K562 (cell line): Measurements from ENCODE around the gene IGF2BP3. TPM values are rescaled to one million over a fixed set of nuclear protein-coding genes. Genes with fewer than 3 reads are reported as not detected.

Source experiments
- ATAC-seq: fragments of 200-7000 bp; cut with Tn5 transposase; 3 replicates; pipeline ENCODE4 v1.9.1; 2020; ENCODE audit warnings: moderate library complexity
- BruUV-seq: library from RNA; stranded (reverse); fragments of 400-500 nt; replicated peaks from 2 replicates; lab custom pipeline; 2021; lab: Mats Ljungman, UMichigan
- CTCF ChIA-PET: fragments of 300-600 bp; formaldehyde crosslinking; extraction: SDS; loops from one replicate; lab custom pipeline; 2021; ENCODE audit warnings: low intra/inter-chr PET ratio; lab: Yijun Ruan, JAX
- POLR2A ChIA-PET: fragments of 300-600, 350-650 bp; sonication (Branson Sonifier 250); formaldehyde crosslinking; extraction: SDS; loops from one replicate; lab custom pipeline; 2021; ENCODE audit warnings: antibody characterized with exemption, inconsistent platforms; lab: Yijun Ruan, JAX
- DNase-seq, 4 experiments: peaks; one replicate each; pipeline versions ENCODE4 v3.0.0 to v3.0.0-alpha.2; 2011 to 2018; ENCODE audit warnings: low spot score in 3 of 4, mixed read lengths in 3 of 4; ENCODE audit errors: extremely low read depth in 1 of 4
- FAIRE-seq: peaks from 2 replicates; lab custom pipeline; 2011; peaks lifted over from hg19 to GRCh38; lab: Jason Lieb, UNC
- H2AFZ ChIP-seq: 2 replicates; pipeline ENCODE4 v1.6.0; 2011; ENCODE audit warnings: low read depth, low read length, control low read depth, inconsistent platforms
- H3K27ac ChIP-seq: fragments of 200-600 bp; 3 replicates; pipeline ENCODE4 v1.8.0; 2011; ENCODE audit warnings: low read depth, mild to moderate bottlenecking, control low read depth, inconsistent platforms, low read length, moderate library complexity, mixed read lengths; ENCODE audit errors: extremely low read depth
- H3K27me3 ChIP-seq, 2 experiments: fragments of 300-600 bp in 1 of 2; 2 replicates in 1 of 2; 3 replicates in 1 of 2; pipeline versions ENCODE4 v1.6.0 to v1.8.0; 2011; ENCODE audit warnings: inconsistent platforms in 2 of 2, low read length in 2 of 2, mild to moderate bottlenecking in 1 of 2, mixed read lengths in 1 of 2, moderate library complexity in 1 of 2; ENCODE audit not compliant: control insufficient read depth in 2 of 2, insufficient read depth in 2 of 2
- H3K36me3 ChIP-seq: fragments of 300-600 bp; 3 replicates; pipeline ENCODE4 v1.8.0; 2011; ENCODE audit warnings: mild to moderate bottlenecking, low read length, inconsistent platforms; ENCODE audit not compliant: control insufficient read depth, insufficient read depth
- H3K4me1 ChIP-seq, 2 experiments: fragments of 200-600 bp in 1 of 2; replicated peaks in 1 of 2; 2 replicates in 1 of 2; 3 replicates in 1 of 2; pipeline versions ENCODE4 v1.5.1 to v1.8.0; 2011; ENCODE audit warnings: inconsistent platforms in 2 of 2, low read length in 2 of 2, mild to moderate bottlenecking in 1 of 2, mixed read lengths in 1 of 2, moderate library complexity in 1 of 2; ENCODE audit not compliant: control insufficient read depth in 2 of 2, insufficient read depth in 2 of 2
- H3K4me2 ChIP-seq: 2 replicates; pipeline ENCODE4 v1.6.1; 2011; ENCODE audit warnings: low read length, control low read depth, inconsistent platforms, mixed read lengths; ENCODE audit not compliant: insufficient read depth
- H3K4me3 ChIP-seq: fragments of 200-600 bp; sonication (generic), shearing (Covaris generic); 2 replicates; pipeline ENCODE4 v1.5.1; 2016; ENCODE audit warnings: control low read depth, inconsistent platforms
- H3K79me2 ChIP-seq: fragments of 200-600 bp; 3 replicates; pipeline ENCODE4 v1.8.0; 2011; ENCODE audit warnings: low read length, inconsistent platforms; ENCODE audit not compliant: control insufficient read depth, insufficient read depth
- H3K9ac ChIP-seq, 2 experiments: 2 replicates each; pipeline versions ENCODE4 v1.6.0 to v1.6.1; 2011; ENCODE audit warnings: low read depth in 2 of 2, low read length in 2 of 2, control low read depth in 1 of 2, inconsistent platforms in 1 of 2, mild to moderate bottlenecking in 1 of 2, mixed read lengths in 1 of 2; ENCODE audit not compliant: insufficient read depth in 1 of 2
- H3K9me1 ChIP-seq: one replicate; pipeline ENCODE4 v1.6.0; 2011; ENCODE audit warnings: inconsistent platforms, mild to moderate bottlenecking, low read length, moderate library complexity; ENCODE audit not compliant: control insufficient read depth, insufficient read depth
- H3K9me3 ChIP-seq: replicated peaks from 2 replicates; pipeline ENCODE4 v1.5.1; 2011; ENCODE audit warnings: low read depth, low read length, inconsistent platforms; ENCODE audit not compliant: control insufficient read depth, insufficient read depth
- H4K20me1 ChIP-seq: replicated peaks from 2 replicates; pipeline ENCODE4 v1.6.1; 2011; ENCODE audit warnings: low read length, inconsistent platforms, mixed read lengths; ENCODE audit not compliant: control insufficient read depth, insufficient read depth
- CBFA2T2 ChIP-seq: fragments of 450-650 bp; conservative IDR thresholded peaks from 2 replicates; pipeline ENCODE4 v1.6.1; 2017; ENCODE audit warnings: mild to moderate bottlenecking
- CREM ChIP-seq: IDR thresholded peaks from 2 replicates; pipeline ENCODE4 v1.6.1; 2014; ENCODE audit warnings: antibody characterized with exemption, low read depth
- DNMT1 ChIP-seq: fragments of 450-650 bp; IDR thresholded peaks from 2 replicates; pipeline ENCODE4 v1.6.1; 2016; ENCODE audit warnings: antibody characterized with exemption, mild to moderate bottlenecking
- GTF2B ChIP-seq: IDR thresholded peaks from 2 replicates; pipeline ENCODE4 v1.6.1; 2011; ENCODE audit not compliant: insufficient read length; ENCODE audit errors: extremely low read depth
- HDAC3 ChIP-seq: fragments of 450-650 bp; IDR thresholded peaks from 2 replicates; pipeline ENCODE4 v1.6.1; 2018; ENCODE audit warnings: borderline replicate concordance, mild to moderate bottlenecking, moderate library complexity; ENCODE audit not compliant: partially characterized antibody
- HMGN3 ChIP-seq: IDR thresholded peaks from 2 replicates; pipeline ENCODE4 v1.6.1; 2011; ENCODE audit warnings: borderline replicate concordance, low read depth, mild to moderate bottlenecking, mixed read lengths, low read length; ENCODE audit not compliant: insufficient read length; ENCODE audit errors: extremely low read depth
- NFIC ChIP-seq: fragments of 450-650 bp; IDR thresholded peaks from 2 replicates; pipeline ENCODE4 v1.6.1; 2017; ENCODE audit warnings: mild to moderate bottlenecking, inconsistent platforms
- POLR2AphosphoS2 ChIP-seq: IDR thresholded peaks from 2 replicates; pipeline ENCODE4 v1.6.1; 2012; ENCODE audit warnings: low read length, improper control_type of control experiment
- SLC30A9 ChIP-seq: fragments of 250-450 bp; sonication (Bioruptor Pico); IDR thresholded peaks from 2 replicates; pipeline ENCODE4 v1.8.0; 2022; ENCODE audit warnings: mild to moderate bottlenecking, moderate library complexity
- SRF ChIP-seq, 2 experiments: fragments of 250-450, 450-650 bp in 1 of 2; sonication (Bioruptor Pico) in 1 of 2; sonication (generic) in 1 of 2; formaldehyde crosslinking; IDR thresholded peaks; 2 replicates each; pipeline versions ENCODE4 v1.5.0 to v1.5.1; 2020 to 2022; ENCODE audit warnings: mild to moderate bottlenecking in 1 of 2, missing genetic modification reagents in 1 of 2
- TAF7 ChIP-seq: fragments of 450-650 bp; IDR thresholded peaks from 2 replicates; pipeline ENCODE4 v1.6.1; 2016; ENCODE audit warnings: missing genetic modification characterization, missing compliant biosample characterization
- TCFL5 ChIP-seq: fragments of 250-450 bp; sonication (Bioruptor Pico); conservative IDR thresholded peaks from 2 replicates; pipeline ENCODE4 v1.6.1; 2021; ENCODE audit warnings: mild to moderate bottlenecking, moderate library complexity, matching md5 sums
- U2AF1 ChIP-seq: fragments of 200-400 bp; formaldehyde crosslinking; optimal IDR thresholded peaks from 2 replicates; pipeline ENCODE3; 2017; ENCODE audit warnings: mild to moderate bottlenecking, low read depth, low read length, moderate library complexity
- ZKSCAN3 ChIP-seq: fragments of 250-450 bp; sonication (Bioruptor Pico); IDR thresholded peaks from 2 replicates; pipeline ENCODE4 v1.4.0; 2020
- WGBS: fragments of 100-300 bp; shearing (Covaris generic); methylation state at CpG from one replicate; pipeline ENCODE4 v1.1.6; 2016; ENCODE audit warnings: low coverage, mixed read lengths; ENCODE audit not compliant: insufficient coverage; ENCODE audit errors: missing lambda C conversion rate; 5-methylcytosine and 5-hydroxymethylcytosine counted together
- in situ Hi-C: fragments of 300-500 bp; cut with MboI; formaldehyde crosslinking; loops from 4 replicates; pipeline ENCODE4 v1.15.0; 2018; ENCODE audit warnings: inconsistent platforms, mixed read lengths
- intact Hi-C: fragments of 100-400 bp; cut with micrococcal nuclease; formaldehyde crosslinking; loops from 2 replicates; pipeline ENCODE4 v1.14.2; 2022
- polyA plus RNA-seq, 8 experiments: library from polyadenylated mRNA; depleted of rRNA in 4 of 8; stranded (reverse) in 5 of 8; unstranded in 3 of 8; fragments of >200 nt; fragmentation: Nextera tagmentation in 2 of 8; fragmentation: Illumina TruSeq in 1 of 8; extraction: Ambion mirVana in 2 of 8; extraction: Trizol in 1 of 8; gene quantifications; 2 replicates each; pipeline versions ENCODE4 v1.2.1 to v1.2.3, GENCODE V29; 2011 to 2014; ENCODE audit warnings: inconsistent platforms in 1 of 8, missing spikeins in 1 of 8
- total RNA-seq, 7 experiments: library from RNA; depleted of rRNA in 6 of 7; stranded (reverse); fragments of >200 nt in 6 of 7; fragmentation: Illumina TruSeq in 2 of 7; extraction: Trizol in 2 of 7; gene quantifications; 2 replicates each; pipeline versions ENCODE4 v1.2.1 to v1.2.3, GENCODE V29; 2011 to 2021; ENCODE audit warnings: low replicate concordance in 1 of 7

IGF2BP3 gene
- total and polyA plus RNA-seq, 9 of the 15 experiments (the other 6 are each of a cell fraction or from before 2014, with no cell fraction given), result 8.4 to 88.1 (median 61.2) TPM

GRCh38 chr7:23275912-23276311 lies 194.4 kb downstream of the IGF2BP3 start:
- H3K27ac ChIP-seq, result no peak overlapping the region
- H3K4me3 ChIP-seq, result no peak overlapping the region
- DNase-seq, result no peak
- ChIA-PET POLR2A (interaction anchor here (1.3 kb wide), 1 partner anchor 23 kb away, joined by 7 read pairs; the partner anchor contains the start of gene MALSU1), CTCF (interaction anchor here (0.6 to 1.5 kb wide), 2 partner anchors 271 to 437 kb away, joined by 6 read pairs; no protein-coding TSS in a partner anchor)
- TF ChIP-seq NFIC (peak; percentile 33; the same call in 1 of the 2 replicates), DNMT1 (no peak)
- no peak overlapping the region for H2AFZ ChIP-seq
- intact Hi-C loops, result loop anchor here (2.0 to 10.0 kb wide), 3 partner anchors 81 to 751 kb away; no protein-coding TSS in a partner anchor
- in situ Hi-C loops, result no loop called here
- BruUV-seq, result no TSS peak
- no peak overlapping the region for H3K9ac ChIP-seq
- WGBS, result 28% methylated on average over 5 of the region's 5 CpGs
- no peaks in the 10 kb centered on the region for H4K20me1 ChIP-seq
- no peaks in the 10 kb centered on the region for H3K36me3 ChIP-seq
- no peaks in the 10 kb centered on the region for H3K9me3 ChIP-seq
- no peak overlapping the region for H3K4me2 ChIP-seq
- no peaks in the 10 kb centered on the region for H3K79me2 ChIP-seq
- no peak for FAIRE-seq
- H3K27me3 ChIP-seq, result peaks cover 0 to 4% of the 10 kb centered on the region in 2 experiments; a peak in 1 of 5 replicates
- peaks cover 0 to 5% of the 10 kb centered on the region in 2 experiments; a peak in 1 of 5 replicates for H3K4me1 ChIP-seq
- no peaks in the 10 kb centered on the region for H3K9me1 ChIP-seq
- no peak for ATAC-seq

GRCh38 chr7:23273141-23273599 lies 197.1 kb downstream of the IGF2BP3 start:
- Histone ChIP-seq H3K36me3 (no peaks in the 10 kb centered on the region), H3K4me3 (no peak overlapping the region), H3K9me3 (no peaks in the 10 kb centered on the region), H3K9ac (peak overlapping the region; percentile 24 to 29; a peak in 3 of 4 replicates), H3K9me1 (no peaks in the 10 kb centered on the region), H4K20me1 (no peaks in the 10 kb centered on the region), H3K27me3 (peaks cover 0 to 10% of the 10 kb centered on the region in 2 experiments; a peak in 1 of 5 replicates), H3K4me1 (peaks cover 0 to 7% of the 10 kb centered on the region in 2 experiments; a peak in 3 of 5 replicates), H3K4me2 (peak overlapping the region; percentile 64), H3K79me2 (no peaks in the 10 kb centered on the region), H2AFZ (peak overlapping the region; percentile 60), H3K27ac (peak overlapping the region; percentile 38; the same call in 1 of the 3 replicates)
- POLR2A ChIA-PET, result interaction anchor here (0.5 to 2.5 kb wide), 9 partner anchors 26 to 274 kb away, joined by 3 to 8 read pairs (median 4); partner anchors contain the start of genes KLHL7, MALSU1 and NUP42
- FAIRE-seq (peak; percentile 77), DNase-seq (peak; percentile 85 to 98 (median 90)), ATAC-seq (peak; percentile 96)
- in situ Hi-C loops, result loop anchor here (5.0 to 25.0 kb wide), 3 partner anchors 274 to 736 kb away; partner anchors contain the start of gene STK31
- intact Hi-C loops, result loop anchor here (1.0 to 10.0 kb wide), 5 partner anchors 11 to 748 kb away; no protein-coding TSS in a partner anchor
- BruUV-seq, result no TSS peak
- 2% methylated on average over 11 of the region's 11 CpGs for WGBS
- CTCF ChIA-PET, result interaction anchor here (0.7 to 0.9 kb wide), 3 partner anchors 272 to 303 kb away, joined by 3 to 7 read pairs (median 4); no protein-coding TSS in a partner anchor
- TF ChIP-seq HMGN3 (peak; percentile 82), CBFA2T2 (peak; percentile 67), SLC30A9 (CRISPR knock-in tag) (no peak), U2AF1 (no peak), CREM (peak; percentile 92), POLR2AphosphoS2 (no peak), ZKSCAN3 (CRISPR knock-in tag) (no peak), GTF2B (no peak), SRF (CRISPR knock-in tag; IDR thresholded peaks at IDR 0.05) (0 out of 4 replicates have a peak, but pooled peaks of 1 of the 2 experiments have one; percentile 36), TCFL5 (CRISPR knock-in tag) (no peak), TAF7 (no peak), HDAC3 (peak; percentile 95)
